Lower leg skin (tissue), 3 donors: ENCODE data around the gene SPRY4.

ENCODE experiments used
- CTCF ChIP-seq, 3 donors: fragments of 450-650 bp; IDR thresholded peaks; one replicate each; pipeline ENCODE4 v1.5.1; 2016; ENCODE audit warnings: antibody characterized with exemption in 3 of 3, mild to moderate bottlenecking in 3 of 3, moderate library complexity in 2 of 3
- POLR2A ChIP-seq, 2 donors: fragments of 450-650 bp; IDR thresholded peaks; one replicate each; pipeline ENCODE4 v1.6.1; 2016 to 2017; ENCODE audit warnings: antibody characterized with exemption in 2 of 2, mild to moderate bottlenecking in 1 of 2, moderate library complexity in 1 of 2

GRCh38 chr5:142307146-142307890 lies 17.5 kb downstream of the SPRY4 start:
- TF ChIP-seq POLR2A (IDR thresholded peaks at IDR 0.05): no peak
- TF ChIP-seq CTCF (IDR thresholded peaks at IDR 0.05): no peak
